G401.6 (cell line): Measurements from ENCODE around the gene ACADL.
A peak's percentile ranks its signal among the peaks of the same experiment; 100 is the strongest.
"Not testable (repeated sequence)": the region's sequence is repeated elsewhere in the genome, so short reads cannot be mapped to it uniquely, and the experiment has no call there.

ENCODE experiments used
- FAIRE-seq: peaks from 2 replicates; lab custom pipeline; 2012; peaks lifted over from hg19 to GRCh38; lab: Jason Lieb, UNC

ACADL gene

GRCh38 chr2:210199854-210200253 is 25.4 kb downstream of the ACADL start:
- FAIRE-seq, result no peak

GRCh38 chr2:210199186-210199765 is 26.0 kb downstream of the ACADL start:
- peak; percentile 97 for FAIRE-seq

DNA sequence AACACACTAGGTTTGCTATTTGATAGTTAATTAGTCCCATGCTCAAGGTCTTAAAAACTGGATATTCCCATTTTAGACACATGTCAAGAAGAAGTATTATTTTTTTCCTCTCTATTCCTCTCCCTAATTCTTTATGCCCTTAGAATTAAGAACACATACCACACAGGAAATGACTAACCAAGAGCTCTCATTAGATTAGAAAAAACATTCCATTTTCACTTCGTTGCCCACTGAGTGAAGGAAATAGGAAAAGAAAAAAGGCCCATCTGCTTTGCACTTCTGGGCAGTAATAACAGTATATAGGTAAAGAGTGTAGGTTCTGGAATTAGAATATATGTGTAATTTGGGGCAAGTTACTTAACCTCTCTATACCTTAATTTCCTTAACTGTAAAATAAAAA is 26.9 kb downstream of the ACADL start:
- FAIRE-seq, result no peak

DNA sequence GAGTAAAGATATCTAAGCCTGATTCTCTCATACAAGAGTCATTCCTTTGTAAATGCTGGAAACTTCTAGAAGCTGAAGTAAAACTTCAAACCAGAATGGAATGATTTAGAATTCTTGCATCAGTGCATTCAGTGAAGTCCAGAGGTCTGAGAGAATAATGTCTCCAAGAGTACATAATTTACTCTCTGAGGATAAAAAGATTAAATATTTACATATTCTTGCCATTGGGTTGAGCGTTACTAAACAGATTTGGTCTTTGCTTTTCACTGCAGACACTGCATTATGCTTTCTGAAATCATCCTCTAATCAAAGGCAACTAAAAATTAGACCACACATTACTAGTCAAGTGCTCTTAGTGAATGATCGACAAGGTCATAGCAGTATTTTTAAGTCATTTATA is 27.5 kb downstream of the ACADL start:
- FAIRE-seq, result no peak

DNA sequence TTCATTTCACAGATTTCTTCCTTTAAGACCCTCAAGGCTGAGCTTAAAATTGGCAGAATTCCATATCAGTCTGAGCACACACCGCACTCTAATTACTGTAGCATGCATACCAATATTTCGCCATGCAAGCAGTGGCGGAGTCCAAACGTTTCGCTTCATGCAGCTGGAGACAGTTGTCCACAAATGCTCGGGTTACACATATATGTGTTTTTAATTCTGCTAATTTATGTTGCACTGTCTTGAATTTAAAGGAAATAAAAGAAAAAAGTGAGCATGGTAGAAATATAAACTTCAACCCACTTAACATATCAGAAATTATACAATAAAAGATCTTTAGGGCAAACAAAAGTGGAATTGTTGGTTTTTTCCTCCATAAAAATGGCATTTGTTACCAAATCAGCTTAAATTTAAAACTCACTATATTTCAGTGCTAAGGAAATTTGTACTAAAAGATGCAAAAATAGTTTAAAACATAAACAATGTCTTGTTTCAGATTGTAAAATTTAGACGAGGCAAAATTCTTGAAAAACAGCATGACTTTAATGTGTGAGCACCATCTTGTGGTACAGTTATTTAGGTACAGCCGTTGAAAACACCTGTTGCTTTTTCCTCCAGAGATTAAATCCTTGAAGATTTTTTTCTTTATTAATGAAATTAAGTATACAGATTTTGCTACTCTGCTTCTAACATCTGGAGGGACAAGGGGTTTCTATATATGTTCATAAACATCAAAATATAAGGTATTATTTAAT is 30.0 kb downstream of the ACADL start:
- peak; percentile 96 for FAIRE-seq

GRCh38 chr2:210190345-210190744 is 34.9 kb downstream of the ACADL start:
- no peak for FAIRE-seq

GRCh38 chr2:210189452-210190138 is 35.7 kb downstream of the ACADL start:
- FAIRE-seq, result no peak

- no peak for FAIRE-seq
Measured at GRCh38 chr2:210188755-210189154, 36.5 kb downstream of the ACADL start.

DNA sequence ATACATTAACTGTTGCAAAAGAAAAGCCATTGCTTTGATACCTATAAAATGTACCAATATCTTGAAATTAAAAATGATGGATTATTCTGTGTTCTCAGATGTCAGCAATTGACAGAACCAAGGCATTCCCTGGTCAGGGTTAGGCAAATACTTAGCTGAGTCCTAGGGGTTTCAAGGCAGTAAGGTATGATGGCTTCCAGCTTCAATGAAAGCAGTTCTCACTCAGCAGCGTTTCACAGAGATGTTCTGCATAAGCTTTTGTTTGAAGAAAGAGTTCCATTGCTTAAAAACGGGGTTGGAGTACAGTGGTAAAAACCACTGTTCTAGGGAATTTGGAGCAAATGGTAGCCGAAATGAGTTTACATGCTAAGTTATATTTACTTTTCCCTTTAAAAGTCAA is 37.1 kb downstream of the ACADL start:
- no peak for FAIRE-seq

GRCh38 chr2:210183936-210184335 is 41.3 kb downstream of the ACADL start:
- FAIRE-seq, result not testable (repeated sequence)

GRCh38 chr2:210181606-210182088 is 43.6 kb downstream of the ACADL start:
- not testable (repeated sequence) for FAIRE-seq

GRCh38 chr2:210181033-210181605 is 44.1 kb downstream of the ACADL start:
- FAIRE-seq, result not testable (repeated sequence)

- no peak for FAIRE-seq
Measured at GRCh38 chr2:210180477-210180876, 44.8 kb downstream of the ACADL start.

- no peak for FAIRE-seq
Measured at GRCh38 chr2:210179351-210179990, 45.8 kb downstream of the ACADL start.

DNA sequence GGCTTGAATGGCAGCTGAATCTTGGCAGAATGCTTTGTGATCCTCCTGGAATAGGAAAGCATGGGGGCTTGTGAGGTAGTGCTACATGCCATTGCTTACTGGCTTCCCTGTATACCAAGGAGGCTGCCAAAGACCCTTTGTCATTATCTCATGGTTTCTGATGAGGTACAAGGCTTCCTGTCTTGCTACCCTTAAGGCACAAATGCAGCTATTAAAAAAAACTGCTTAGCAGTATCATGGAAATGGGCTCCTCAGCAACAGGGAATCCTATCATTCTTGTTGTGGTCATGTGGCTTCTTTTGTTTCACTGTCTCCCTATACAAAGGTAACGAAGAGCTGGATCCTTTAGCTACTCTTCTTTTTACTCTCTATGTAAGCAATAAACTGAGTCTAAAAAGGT is 47.5 kb downstream of the ACADL start:
- FAIRE-seq, result no peak

DNA sequence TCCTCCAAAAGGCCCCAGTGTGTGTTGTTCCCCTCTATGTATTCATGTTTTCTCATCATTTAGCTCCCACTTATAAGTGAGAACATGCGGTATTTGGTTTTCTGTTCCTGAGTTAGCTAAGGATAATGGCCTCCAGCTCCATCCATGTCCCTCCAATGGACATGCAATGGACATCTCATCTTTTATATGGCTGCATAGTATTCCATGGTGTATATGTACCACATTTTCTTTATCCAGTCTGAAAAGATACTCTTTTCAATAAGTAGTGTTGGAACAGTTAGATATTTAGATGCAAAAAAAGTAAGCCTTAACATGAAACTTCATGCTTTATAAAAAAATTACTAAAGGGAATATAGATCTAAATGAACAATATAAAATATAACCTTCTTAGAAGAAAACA is 48.1 kb downstream of the ACADL start:
- FAIRE-seq, result not testable (repeated sequence)

DNA sequence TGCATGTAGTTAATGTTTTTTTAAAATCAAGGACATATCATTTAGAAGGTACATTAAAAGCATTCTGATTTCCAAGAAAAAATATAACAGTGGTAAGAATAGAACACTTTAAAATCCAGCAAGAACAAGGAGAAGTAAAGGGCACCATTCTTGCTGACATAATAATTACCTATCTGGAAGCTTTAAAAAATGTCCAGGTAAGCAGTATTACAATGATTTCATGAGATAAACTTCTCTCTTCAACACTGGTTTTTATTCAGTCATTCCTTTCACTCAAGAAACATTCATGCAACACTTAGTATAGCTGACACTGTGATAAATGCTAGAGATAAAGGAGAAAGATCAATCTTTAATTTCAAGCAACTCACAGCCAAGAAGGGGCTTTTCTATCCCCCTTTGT is 51.2 kb downstream of the ACADL start:
- no peak for FAIRE-seq

DNA sequence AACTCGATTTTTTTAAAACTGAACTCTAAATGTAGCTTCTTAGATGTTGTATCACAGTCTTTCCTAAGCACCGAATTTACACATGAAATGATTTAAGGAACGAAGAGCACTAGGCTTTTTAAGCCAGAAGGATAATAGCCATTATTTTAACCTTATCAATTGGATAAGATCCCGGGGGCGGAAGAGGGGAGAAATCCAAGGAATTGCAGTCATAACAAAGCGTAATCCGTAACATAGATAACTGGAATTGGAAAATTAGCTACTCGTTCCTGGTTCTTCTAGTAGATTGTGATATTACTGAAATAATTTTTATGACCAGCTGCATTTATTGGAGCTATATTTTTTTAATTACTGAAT is 53.0 kb downstream of the ACADL start:
- FAIRE-seq, result no peak

DNA sequence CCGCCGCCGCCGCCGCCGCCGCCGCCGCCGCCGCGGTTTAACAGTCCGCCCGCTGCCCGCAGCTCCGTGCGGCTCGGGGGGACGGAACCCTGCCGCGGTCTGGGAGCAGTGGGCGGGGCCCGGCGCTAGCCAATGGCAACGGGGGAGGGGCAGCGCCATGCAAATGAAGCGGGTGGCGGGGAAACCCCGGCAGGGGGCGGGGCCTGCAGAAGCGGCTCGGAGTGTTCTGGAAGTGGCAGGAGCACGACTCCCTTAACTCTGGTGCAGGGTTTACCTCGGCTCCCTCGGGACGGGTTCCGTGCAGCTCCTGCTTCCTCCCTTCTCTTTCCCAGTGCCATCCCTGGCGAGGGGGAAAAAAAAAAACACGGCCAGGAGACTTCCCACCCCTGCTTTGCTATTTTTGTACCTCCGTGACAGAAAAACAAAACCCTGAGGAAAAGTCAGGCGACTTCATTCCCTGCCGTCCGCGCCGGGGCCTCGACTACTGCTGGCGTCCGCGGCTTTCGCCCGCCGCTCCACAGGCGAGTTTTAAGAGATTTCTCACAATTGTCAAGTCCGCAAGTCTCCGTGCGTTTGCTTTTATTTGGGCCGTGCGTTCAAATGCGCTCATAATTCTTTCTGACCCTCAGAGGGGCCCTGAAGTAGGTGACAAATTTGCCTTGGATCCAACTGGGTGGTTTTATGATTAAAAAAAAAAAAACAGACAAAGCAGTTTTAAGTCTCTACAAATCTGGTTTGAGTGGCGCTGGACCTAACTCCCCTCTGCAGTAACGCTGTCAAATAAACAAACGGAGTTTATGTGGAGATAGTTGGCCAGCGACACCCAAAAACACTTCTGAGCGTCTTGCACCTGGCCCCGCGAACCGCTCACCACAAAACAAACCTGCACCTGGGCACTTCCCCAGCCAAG is 53.7 kb downstream of the ACADL start, which contains the start of gene KANSL1L:
KANSL1L (minus strand) TSS at position 101 of the 910 bp plus-strand sequence. CDS start 16,827 bp downstream, outside the sequence.
- peak; percentile 67 for FAIRE-seq

GRCh38 chr2:210170446-210171303 is 54.6 kb downstream of the ACADL start:
- peak; percentile 88 for FAIRE-seq

DNA sequence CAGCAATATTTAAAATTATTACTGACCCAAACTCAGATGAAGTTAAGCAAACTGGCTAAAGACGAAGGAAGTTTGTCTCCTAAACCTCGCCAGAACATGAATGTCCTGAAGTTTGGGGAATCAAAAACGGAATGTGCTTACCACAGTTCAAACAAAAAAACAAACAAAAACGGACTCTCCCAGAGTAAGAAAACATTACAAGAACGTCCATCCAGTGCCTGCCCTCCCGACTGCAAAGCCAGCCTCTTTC is 55.1 kb downstream of the ACADL start:
- FAIRE-seq, result no peak
